Activated naive CD4-positive, alpha-beta T cell treated with anti-CD3 and anti-CD28 coated beads, Interleukin-2, amount 50 U/mL, for 16 hours (primary cell): ENCODE results near the gene ATG7.
"Not testable (repeated sequence)": the region's sequence is repeated elsewhere in the genome, so short reads cannot be mapped to it uniquely, and the experiment has no call there.

ENCODE experiments used
- DNase-seq: peaks from one replicate; pipeline ENCODE4 v3.0.0-alpha.2; 2020

The ATG7 gene

DNA sequence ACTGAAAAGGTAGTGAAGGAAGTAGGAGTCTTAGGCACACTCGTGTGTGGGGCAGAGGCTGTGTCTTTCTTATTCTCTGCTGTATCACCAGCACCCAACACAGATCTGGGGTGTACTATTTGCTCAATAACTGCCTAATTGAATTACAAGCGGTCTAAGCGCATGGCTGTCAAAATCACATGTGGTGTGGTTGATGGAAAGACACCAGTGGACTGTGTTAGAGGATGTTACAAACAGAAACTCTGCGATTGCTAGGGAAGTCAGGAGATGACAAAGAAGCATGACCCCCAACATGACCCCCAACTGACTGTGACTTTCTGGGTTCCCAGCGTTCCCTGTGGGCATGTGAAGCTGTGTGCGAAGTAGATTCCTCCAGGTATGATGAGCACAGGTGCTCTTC, 32.0 kb downstream of the ATG7 start:
- no peak for DNase-seq

GRCh38 chr3:11305509-11305908, 33.3 kb downstream of the ATG7 start:
- DNase-seq: no peak

DNA sequence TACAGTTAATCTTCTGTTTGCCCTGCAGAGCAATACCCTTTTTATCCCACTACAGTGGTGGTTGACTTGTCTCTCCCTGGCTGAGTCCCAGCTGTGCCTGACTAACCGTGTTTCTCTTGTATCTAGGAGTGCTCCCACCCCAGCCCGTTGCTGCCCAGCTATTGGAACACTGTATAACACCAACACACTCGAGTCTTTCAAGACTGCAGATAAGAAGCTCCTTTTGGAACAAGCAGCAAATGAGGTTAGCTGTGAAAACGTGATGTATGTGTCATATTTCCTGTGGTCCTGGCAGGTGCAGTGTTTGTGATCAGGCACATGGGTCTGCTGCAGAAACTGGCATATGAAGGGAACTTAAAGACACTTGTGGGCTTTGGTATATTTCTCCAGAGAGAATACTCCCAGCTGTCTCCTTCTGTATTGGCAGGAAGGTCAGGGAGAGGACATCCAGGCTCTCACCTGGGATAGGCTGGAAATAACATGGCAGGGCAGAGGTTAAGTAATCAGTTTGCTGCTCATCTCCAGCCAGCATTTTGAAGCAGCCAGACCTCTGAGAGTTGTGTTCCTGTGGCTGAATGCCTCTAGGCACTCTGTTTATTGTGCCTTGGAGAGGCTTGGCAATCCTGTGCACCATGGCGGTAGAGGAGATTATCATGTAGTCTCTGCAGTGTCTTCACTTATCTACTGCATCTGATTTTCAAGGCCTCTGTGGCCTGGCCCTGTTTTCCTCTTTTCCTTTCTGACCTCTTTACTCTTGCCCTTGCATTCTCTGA, 34.8 kb downstream of the ATG7 start:
- peak; percentile 15 for DNase-seq

DNA sequence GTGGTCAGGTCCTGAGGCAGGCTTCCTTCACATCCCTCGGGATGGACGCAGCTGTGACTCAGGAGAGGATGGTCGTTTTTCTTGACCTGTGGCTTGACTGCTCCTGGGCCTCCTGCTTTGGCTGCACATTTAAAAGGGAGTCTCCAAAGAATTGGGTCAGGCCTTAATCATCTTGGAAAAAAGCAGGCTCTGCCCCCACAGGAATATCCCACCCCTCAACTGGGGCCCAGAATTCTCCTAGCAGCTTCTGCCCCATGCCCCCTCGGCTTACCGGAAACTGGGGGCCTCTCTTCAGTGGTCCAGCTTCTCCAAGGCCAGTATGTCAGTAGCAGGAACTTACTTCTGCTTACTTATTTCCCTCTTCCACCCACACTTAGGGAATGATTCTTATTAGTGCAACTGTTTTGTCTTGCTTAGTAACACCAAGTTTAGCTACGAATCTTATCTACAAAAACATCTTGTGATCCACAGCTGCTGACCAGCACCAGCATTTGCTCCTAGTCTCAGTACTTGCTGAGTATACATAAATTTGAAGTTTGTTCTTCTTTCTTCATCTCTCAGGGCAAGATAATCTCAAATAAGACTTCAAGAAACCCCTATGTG, 35.7 kb downstream of the ATG7 start:
- DNase-seq: no peak

GRCh38 chr3:11310258-11310657, 38.1 kb downstream of the ATG7 start:
- DNase-seq: no peak

DNA sequence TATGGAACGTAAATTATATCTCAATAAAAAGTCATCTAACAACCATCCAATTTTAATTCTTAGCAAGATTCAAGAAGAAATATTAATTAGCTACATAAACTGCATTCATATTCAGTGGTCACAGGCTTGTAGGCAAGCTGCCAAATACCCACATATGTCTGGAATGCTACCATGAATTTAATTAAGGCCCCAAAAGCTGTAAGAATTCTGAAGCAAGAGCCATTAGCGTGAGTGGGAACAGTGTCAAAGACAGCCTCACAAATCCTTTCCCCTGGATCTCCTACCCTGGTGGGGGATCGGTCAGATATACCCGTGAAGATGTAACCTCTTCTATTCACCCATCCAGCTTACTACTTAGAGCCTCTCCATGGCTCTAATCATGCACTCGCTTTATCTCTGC, 40.0 kb downstream of the ATG7 start:
- no peak for DNase-seq

DNA sequence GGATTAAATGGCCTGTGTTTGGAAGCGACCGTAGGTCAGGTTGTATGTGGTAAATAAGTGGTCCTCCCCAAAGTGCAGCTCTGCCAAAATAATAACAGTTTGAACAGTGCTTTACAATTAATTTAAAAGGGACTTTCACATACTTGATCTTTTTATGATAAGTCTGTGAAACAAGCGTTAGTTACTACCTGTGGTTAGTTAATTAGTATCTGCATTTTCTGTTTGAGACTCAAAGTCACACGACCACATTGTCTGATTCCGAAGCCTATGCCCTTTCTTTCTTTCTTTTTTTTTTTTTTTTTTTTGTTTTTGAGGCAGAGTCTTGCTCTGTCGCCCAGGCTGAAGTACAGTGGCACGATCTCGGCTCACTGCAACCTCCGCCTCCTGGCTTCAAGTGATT, 45.1 kb downstream of the ATG7 start:
- DNase-seq: no peak

GRCh38 chr3:11322931-11323330, 50.7 kb downstream of the ATG7 start:
- DNase-seq: no peak

DNA sequence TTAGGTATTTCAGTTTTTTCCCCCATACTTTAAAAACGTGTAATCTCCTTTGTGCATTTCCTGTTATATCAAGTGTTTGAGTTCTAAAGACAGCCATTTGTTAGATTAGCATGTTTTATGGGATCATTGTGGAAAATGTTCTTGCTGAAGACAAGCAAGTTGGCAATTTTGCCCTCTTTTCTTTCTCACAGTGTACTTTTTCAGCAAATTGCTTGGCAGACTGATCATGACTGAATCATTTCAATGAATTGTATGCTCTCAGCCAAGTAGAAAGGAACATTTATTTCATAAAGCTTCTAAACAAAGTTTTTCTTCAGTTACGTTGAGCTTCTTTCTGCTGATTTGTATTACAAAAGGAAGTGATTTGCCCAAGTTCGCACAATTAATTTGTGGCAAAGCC, 51.6 kb downstream of the ATG7 start:
- no peak for DNase-seq

GRCh38 chr3:11327619-11328018, 55.4 kb downstream of the ATG7 start:
- no peak for DNase-seq

DNA sequence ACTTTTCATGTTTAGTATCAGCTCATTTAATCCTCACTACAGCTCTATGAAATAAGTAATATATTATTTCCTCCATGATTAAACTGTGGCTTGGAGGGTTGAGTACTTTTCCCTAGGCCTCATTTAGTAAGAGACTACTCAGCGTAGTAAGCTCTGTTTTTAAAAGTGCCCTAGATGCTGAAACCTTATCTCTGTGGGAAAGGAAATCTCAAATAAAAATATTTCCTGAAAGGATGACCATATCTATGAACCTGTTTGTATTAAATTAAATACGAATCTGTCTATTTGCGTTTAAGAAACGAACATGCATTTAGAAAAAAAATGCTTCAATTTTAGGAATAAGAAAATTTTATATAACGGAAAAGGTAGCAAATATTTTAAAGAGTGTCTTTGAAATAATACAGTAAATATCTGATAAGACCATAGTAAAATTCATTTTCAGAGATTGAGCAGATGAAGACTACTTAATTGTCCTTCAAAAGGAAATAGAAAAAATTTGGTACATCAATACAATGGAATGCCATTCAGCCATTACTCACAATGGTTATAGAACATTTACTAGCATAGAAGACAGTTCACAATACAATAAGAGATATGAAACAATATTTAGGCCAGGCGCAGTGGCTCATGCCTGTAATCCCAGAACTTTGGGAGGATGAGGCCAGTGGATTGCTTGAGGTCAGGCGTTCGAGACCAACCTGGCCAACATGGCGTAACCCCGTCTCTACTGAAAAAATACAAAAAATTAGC, 56.2 kb downstream of the ATG7 start:
- DNase-seq: no peak

DNA sequence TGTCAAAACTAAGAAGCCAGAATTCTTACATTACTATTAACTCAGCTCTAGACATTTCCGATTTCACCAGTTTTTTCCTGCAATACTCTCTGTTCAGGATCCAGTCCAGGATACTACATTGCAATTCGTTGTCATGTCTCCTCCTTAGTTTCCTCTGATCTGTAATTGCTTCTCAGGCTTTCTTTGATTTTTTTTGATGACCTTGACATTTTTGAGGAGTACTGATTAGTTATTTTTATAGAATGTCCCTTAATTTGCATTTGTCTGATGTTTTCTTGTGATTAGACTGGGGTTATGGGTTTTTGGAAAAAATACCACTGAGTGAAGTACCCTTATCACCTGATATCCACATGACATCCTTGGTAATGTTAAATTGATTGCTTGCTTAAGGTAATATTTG, 57.6 kb downstream of the ATG7 start:
- no peak for DNase-seq

- DNase-seq: no peak
Measured at GRCh38 chr3:11331101-11331500, 58.9 kb downstream of the ATG7 start.

DNA sequence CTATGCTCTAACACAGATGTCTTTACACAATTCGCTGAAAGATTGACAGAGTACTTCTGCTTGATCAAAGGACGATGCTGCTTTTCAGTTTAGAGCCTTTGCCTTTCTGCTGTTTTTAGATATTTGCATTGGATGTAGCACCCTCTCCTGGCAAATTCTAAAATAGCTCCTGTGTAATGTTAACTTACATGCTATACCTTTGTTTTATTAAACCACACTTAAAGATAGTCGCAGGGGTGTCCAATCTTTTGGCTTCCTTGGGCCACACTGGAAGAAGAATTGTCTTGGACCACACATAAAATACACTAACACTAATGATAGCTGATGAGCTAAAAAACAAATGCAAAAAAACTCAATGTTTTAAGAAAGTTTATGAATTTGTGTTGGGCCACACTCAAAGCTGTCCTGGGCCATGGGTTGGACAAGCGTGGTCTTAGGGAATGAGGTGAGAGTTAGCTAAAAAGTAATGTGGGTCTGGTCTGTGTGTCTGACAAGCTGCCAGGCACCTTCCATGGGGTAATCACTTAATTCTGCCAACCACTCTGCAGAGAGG, 62.9 kb downstream of the ATG7 start:
- DNase-seq: no peak

GRCh38 chr3:11339541-11339940, 67.3 kb downstream of the ATG7 start:
- no peak for DNase-seq

DNA sequence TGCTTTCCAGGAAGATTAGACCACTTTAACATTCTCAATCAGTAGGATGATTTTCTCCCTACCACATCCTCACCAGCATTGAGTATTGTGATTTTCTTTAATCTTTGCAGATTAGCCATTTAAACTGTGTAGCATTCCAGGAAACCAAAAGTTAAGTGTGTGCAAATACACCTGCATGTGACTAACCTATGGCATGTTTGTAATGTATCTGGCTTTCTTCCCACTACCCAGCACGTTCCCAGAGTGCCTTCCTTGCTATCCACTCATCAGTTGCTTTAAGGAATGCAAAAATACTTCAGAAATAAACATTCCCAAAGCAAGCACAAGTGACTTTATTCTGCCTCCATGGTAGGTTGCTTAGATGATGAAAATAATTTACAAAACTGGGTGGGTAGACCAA, 74.2 kb downstream of the ATG7 start:
- no peak for DNase-seq

GRCh38 chr3:11348877-11349276, 76.7 kb downstream of the ATG7 start:
- not testable (repeated sequence) for DNase-seq

DNA sequence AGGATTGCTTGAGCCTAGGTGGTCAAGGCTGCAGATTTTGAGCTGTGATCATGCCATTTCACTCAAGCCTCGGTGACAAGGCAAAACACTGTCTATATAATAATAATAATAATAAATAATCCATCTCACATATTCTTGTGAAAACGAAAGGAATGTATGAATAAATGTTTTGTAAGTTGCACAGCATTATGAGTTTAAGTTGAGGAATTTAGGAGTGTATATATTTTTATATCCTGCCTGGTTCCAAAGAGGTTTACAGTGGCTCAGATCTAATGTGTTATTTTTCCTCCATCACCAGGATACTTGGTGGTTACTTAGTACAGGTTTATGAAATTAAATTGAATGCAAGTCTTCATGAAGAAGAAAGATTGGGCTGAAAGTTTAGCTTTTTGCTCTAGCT, 77.2 kb downstream of the ATG7 start:
- no peak for DNase-seq

- DNase-seq: no peak
Measured at GRCh38 chr3:11350374-11350773, 78.2 kb downstream of the ATG7 start.

- DNase-seq: no peak
Measured at GRCh38 chr3:11351451-11351850, 79.3 kb downstream of the ATG7 start.

GRCh38 chr3:11356269-11356668, 84.1 kb downstream of the ATG7 start:
- DNase-seq: no peak

DNA sequence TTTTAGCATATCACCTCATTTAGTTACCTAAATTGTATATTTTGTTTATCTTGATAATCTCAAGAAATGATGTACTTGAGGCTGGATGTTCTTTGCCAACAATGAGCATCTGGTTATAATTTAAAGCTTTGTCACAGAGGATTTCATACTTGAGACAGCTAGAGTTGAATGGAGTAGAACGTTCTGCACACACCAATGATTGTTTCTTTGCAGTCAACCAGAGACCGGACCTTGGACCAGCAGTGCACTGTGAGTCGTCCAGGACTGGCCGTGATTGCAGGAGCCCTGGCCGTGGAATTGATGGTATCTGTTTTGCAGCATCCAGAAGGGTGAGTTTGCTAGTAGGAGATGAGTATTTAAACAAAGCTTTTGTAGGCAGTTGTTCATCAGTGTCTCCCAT, 90.4 kb downstream of the ATG7 start:
- no peak for DNase-seq

GRCh38 chr3:11363715-11364114, 91.5 kb downstream of the ATG7 start:
- DNase-seq: no peak

DNA sequence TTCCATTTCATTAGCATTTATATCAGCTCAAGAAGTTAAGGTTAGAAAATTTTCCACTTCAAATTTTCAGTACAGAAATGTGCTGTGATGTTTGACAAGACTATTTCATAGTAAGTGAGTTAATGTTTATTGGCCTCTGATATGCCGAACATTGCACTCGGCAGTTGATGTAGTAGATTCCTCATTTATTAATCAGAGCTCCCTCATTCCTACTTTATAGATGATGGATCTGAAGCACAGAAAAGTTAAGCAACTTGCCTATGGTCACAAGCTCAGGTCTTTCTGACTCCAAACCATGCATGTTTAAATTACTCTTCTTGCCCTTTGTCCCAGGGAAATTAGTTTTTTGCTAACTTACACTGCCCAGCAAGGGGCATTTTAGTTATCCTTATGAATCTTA, 92.0 kb downstream of the ATG7 start:
- no peak for DNase-seq
